ENCODE results near the gene SRMS.

GRCh38 chr20:63592661-63593060 is 45.1 kb upstream of the SRMS start:
- TF ChIP-seq CTCF (IDR thresholded peaks at IDR 0.05 in 4 of 5, conservative IDR thresholded peaks at IDR 0.05 in 1 of 5), result no peak
- no peak for TF ChIP-seq POLR2A (IDR thresholded peaks at IDR 0.05)

All from gastrocnemius medialis (tissue), 4 donors.